ENCODE data around the gene TSPAN33.

GRCh38 chr7:129166745-129167144 lies 22.2 kb downstream of the TSPAN33 start:
- TF ChIP-seq CTCF (IDR thresholded peaks at IDR 0.05) (no peak), REST (IDR thresholded peaks at IDR 0.05; ENCODE audit: low read depth, low read length) (no peak), POLR2AphosphoS5 (IDR thresholded peaks at IDR 0.05; ENCODE audit: low read depth, low read length) (no peak), EZH2phosphoT487 (IDR thresholded peaks at IDR 0.05; ENCODE audit: borderline replicate concordance, low read depth) (no peak), PBX3 (IDR thresholded peaks at IDR 0.05) (no peak), GABPA (IDR thresholded peaks at IDR 0.05; ENCODE audit: low read depth) (no peak), RAD21 (IDR thresholded peaks at IDR 0.05; ENCODE audit: low read length) (no peak), EP300 (IDR thresholded peaks at IDR 0.05; ENCODE audit: borderline replicate concordance in 1 of 2, low read depth in 1 of 2, low read length in 1 of 2) (no peak), FOXM1 (IDR thresholded peaks at IDR 0.05; ENCODE audit: low read depth) (no peak), JUND (IDR thresholded peaks at IDR 0.05) (no peak), CHD2 (IDR thresholded peaks at IDR 0.05; ENCODE audit: low read length, partially characterized antibody) (no peak)
